Right atrium auricular region (tissue), 2 donors: ENCODE results near the gene NAA30. TPM values are rescaled to one million over a fixed set of nuclear protein-coding genes. Genes with fewer than 3 reads are reported as not detected.

Experiments used
- DNase-seq: peaks from one replicate; pipeline ENCODE4 v3.0.0-alpha.2; 2019; ENCODE audit warnings: low spot score
- H3K27ac ChIP-seq, 2 donors: fragments of 200-600 bp; sonication (generic); 1 replicate in 1 of 2; 2 replicates in 1 of 2; pipeline ENCODE4 v1.5.1; 2016 to 2019
- H3K27me3 ChIP-seq, 2 donors: fragments of 200-600 bp; sonication (generic); one replicate each; pipeline versions ENCODE4 v1.5.1 to v1.6.0; 2017 to 2019
- H3K36me3 ChIP-seq: fragments of 200-600 bp; sonication (generic); one replicate; pipeline ENCODE4 v1.5.1; 2016
- H3K4me1 ChIP-seq, 2 donors: fragments of 200-600 bp; sonication (generic); one replicate each; pipeline versions ENCODE4 v1.5.1 to v1.6.0; 2017 to 2019
- H3K4me3 ChIP-seq, 2 donors: fragments of 200-600 bp; sonication (generic); 1 replicate in 1 of 2; 2 replicates in 1 of 2; pipeline ENCODE4 v1.5.1; 2017 to 2019; ENCODE audit warnings: mild to moderate bottlenecking in 1 of 2, moderate library complexity in 1 of 2
- H3K9me3 ChIP-seq, 2 donors: fragments of 200-600 bp; sonication (generic); one replicate each; pipeline ENCODE4 v1.5.1; 2019
- CTCF ChIP-seq, 2 donors: fragments of 200-600 bp; sonication (generic); IDR thresholded peaks; one replicate each; pipeline ENCODE4 v1.5.1; 2019; ENCODE audit warnings: antibody characterized with exemption in 2 of 2
- total RNA-seq, 2 donors: library from RNA; depleted of rRNA; stranded (reverse); fragments of >200 nt; gene quantifications; one replicate each; pipeline ENCODE4 v1.1.0, GENCODE V29; 2016

Gene NAA30
- total RNA-seq, 2 donors from 2014 or later, result 15.2 to 26.1 TPM

GRCh38 chr14:57378661-57379060 is 11.7 kb upstream of the NAA30 start:
- TF ChIP-seq CTCF (IDR thresholded peaks at IDR 0.05), result no peak
- Histone ChIP-seq H3K36me3 (no peaks in the 10 kb centered on the region), H3K9me3 (no peaks in the 10 kb centered on the region), H3K4me3 (no peak overlapping the region), H3K27ac (no peak overlapping the region), H3K27me3 (no peaks in the 10 kb centered on the region), H3K4me1 (no peaks in the 10 kb centered on the region)
- no peak for DNase-seq

DNA sequence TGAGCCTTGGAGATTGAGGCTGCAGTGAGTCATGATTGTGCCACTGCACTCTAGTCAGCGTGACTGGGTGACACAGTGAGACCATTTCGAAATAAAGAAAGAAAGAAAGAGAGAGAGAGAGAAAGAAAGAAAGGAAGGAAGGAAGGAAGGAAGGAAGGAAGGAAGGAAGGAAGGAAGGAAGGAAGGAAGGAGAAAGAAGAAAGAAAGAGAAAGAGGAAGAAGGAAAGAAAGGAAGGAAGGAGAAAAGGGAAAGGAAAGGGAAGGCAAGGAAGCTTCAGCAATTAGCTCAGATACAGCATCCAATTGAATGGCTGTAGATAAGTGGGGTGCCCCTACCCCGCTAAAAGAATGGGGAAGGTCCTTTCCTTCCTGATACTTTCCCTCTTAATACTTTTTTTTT is 9.5 kb upstream of the NAA30 start:
- Histone ChIP-seq H3K9me3 (no peaks in the 10 kb centered on the region), H3K27ac (no peak overlapping the region), H3K4me3 (no peak overlapping the region), H3K36me3 (no peaks in the 10 kb centered on the region), H3K27me3 (no peaks in the 10 kb centered on the region), H3K4me1 (no peaks in the 10 kb centered on the region)
- no peak for DNase-seq
- TF ChIP-seq CTCF (IDR thresholded peaks at IDR 0.05), result no peak

DNA sequence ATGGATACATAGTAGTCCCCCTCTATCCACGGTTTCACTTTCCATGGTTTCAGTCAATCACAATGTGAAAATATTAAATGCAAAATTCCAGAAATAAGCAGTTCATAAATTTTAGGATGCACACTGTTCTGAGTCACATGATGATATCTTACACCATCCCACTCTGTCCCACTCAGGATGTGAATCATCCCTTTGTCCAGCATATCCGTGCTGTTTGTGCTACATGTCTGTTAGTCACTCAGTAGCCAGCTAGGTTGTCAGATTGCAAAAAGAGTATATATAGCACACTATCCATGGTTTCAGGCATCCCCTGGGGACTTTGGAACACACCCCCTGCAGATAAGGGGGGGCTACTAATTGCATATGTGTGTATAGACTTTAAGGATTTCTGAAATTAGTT is 8.1 kb upstream of the NAA30 start:
- TF ChIP-seq CTCF (IDR thresholded peaks at IDR 0.05), result no peak
- Histone ChIP-seq H3K27ac (no peak overlapping the region), H3K4me1 (no peaks in the 10 kb centered on the region), H3K27me3 (no peaks in the 10 kb centered on the region), H3K9me3 (no peaks in the 10 kb centered on the region), H3K4me3 (no peak overlapping the region), H3K36me3 (no peaks in the 10 kb centered on the region)
- DNase-seq, result no peak

DNA sequence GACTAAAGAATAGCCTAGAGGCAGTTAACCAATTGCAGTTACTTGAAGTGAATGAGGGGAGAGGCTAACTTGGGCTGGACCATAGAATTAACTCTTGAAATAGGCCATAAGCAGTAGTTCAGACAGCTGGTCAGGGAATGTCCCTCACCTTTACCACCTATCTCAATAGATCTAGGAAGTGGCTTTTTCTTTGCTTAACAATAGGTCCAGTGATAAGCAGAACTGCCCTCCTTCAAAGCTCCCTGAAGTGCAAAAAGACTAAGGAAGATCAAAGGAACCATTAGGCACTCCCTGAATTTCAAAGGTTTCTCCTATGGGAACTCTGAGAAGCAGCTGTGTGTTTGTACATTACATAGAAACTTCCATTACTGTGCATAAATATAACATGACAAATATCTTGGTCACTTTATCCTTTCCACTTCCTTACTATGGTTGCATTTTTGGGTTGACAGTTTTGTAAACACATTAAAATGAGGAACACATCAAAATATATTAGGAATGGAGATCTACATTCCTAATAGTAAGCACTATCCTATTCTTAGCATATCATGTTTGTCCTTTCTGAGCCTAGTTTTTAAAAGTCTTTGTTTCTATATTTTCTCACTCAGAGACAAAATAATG is 7.2 kb upstream of the NAA30 start:
- no peak overlapping the region for H3K4me3 ChIP-seq
- H3K4me1 ChIP-seq, result no peaks in the 10 kb centered on the region
- DNase-seq, result no peak
- H3K9me3 ChIP-seq, result no peaks in the 10 kb centered on the region
- no peaks in the 10 kb centered on the region for H3K27me3 ChIP-seq
- TF ChIP-seq CTCF (IDR thresholded peaks at IDR 0.05), result no peak
- no peak overlapping the region for H3K27ac ChIP-seq
- no peaks in the 10 kb centered on the region for H3K36me3 ChIP-seq

DNA sequence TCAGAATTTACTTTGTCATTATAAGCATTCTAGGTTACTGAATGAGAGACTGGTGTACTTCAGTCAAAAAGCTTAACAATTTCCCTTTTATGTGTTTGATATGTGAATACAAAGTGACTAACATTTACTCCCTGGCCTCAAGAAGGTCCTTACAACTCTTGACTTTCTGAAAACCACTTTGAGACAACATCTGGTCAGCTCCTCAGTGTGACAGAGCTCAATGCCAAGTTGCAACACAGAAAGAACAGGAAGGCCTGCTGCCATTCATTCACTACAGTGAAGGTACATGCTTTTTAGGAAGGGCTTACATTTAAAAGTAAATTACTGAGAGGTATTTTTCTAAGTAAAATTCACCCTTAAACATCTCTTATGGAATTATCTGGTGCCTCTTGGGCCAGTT is 2.3 kb upstream of the NAA30 start:
- no peak for TF ChIP-seq CTCF (IDR thresholded peaks at IDR 0.05)
- Histone ChIP-seq H3K4me1 (peaks cover 0 to 18% of the 10 kb centered on the region in 2 donors), H3K27me3 (no peaks in the 10 kb centered on the region), H3K4me3 (no peak overlapping the region), H3K9me3 (no peaks in the 10 kb centered on the region), H3K36me3 (no peaks in the 10 kb centered on the region), H3K27ac (no peak overlapping the region)
- DNase-seq, result no peak

DNA sequence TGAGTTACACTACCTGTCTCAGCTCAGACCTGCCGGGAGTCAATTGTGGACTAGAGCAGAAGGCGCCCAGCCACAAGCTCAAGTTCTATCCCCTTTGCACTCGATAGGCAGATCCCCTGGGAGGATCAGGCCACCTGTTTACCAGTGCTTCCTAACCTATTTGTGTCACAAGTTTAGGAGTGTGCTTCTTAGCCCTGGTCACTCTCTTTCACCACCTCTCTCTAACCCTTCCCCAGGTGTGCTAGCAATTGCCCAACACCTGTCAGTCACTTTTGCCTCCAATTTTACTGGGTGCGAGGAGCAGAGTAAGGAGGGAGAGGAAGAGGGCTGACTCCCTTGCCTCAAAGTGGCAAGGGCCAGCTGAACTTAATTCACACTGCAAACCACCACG is 745 bp upstream of the NAA30 start:
- Histone ChIP-seq H3K9me3 (no peaks in the 10 kb centered on the region), H3K36me3 (no peaks in the 10 kb centered on the region), H3K27me3 (no peaks in the 10 kb centered on the region), H3K4me3 (peak overlapping the region; percentile 78 to 88), H3K4me1 (peaks cover 0 to 31% of the 10 kb centered on the region in 2 donors), H3K27ac (peak overlapping the region; percentile 85 to 92)
- no peak for DNase-seq
- TF ChIP-seq CTCF (IDR thresholded peaks at IDR 0.05), result no peak
